ENCODE results near the gene USP31. TPM values are rescaled to one million over a fixed set of nuclear protein-coding genes. Genes with fewer than 3 reads are reported as not detected.

The USP31 gene
- 1 to 10 TPM; 4.6 to 9.0 TPM for total RNA-seq

GRCh38 chr16:23149267-23149992, at the start of gene USP31:
USP31 (minus strand) TSS chr16:23149452; CDS start chr16:23149270, 182 bp downstream.
- peaks cover 7 to 10% of the 10 kb centered on the region in 2 donors for H3K36me3 Mint-ChIP-seq
- ATAC-seq (peak; percentile 96 to 97), DNase-seq (ENCODE audit: low spot score in 2 of 2) (peak; percentile 88 to 94)
- H3K27ac Mint-ChIP-seq: peak within 1 kb of the TSS; percentile 68 to 96
- H3K9me3 Mint-ChIP-seq: no peaks in the 10 kb centered on the region

- H3K27ac Mint-ChIP-seq: no peak overlapping the region
- DNase-seq (ENCODE audit: low spot score in 2 of 2) (no peak), ATAC-seq (no peak)
- H3K36me3 Mint-ChIP-seq: no peaks in the 10 kb centered on the region
- H3K9me3 Mint-ChIP-seq: no peaks in the 10 kb centered on the region
Observed at GRCh38 chr16:23196539-23196938, 47.3 kb upstream of the USP31 start.

- Mint-ChIP-seq H3K27ac (no peak overlapping the region), H3K9me3 (no peaks in the 10 kb centered on the region), H3K36me3 (no peaks in the 10 kb centered on the region)
- DNase-seq (ENCODE audit: low spot score in 2 of 2) (no peak), ATAC-seq (no peak)
Observed at GRCh38 chr16:23195366-23195978, 46.2 kb upstream of the USP31 start.

GRCh38 chr16:23194497-23195221, 45.4 kb upstream of the USP31 start:
- Mint-ChIP-seq H3K27ac (no peak overlapping the region), H3K36me3 (no peaks in the 10 kb centered on the region), H3K9me3 (no peaks in the 10 kb centered on the region)
- DNase-seq (ENCODE audit: low spot score in 2 of 2) (no peak), ATAC-seq (no peak)

- no peak for ATAC-seq
- DNase-seq (ENCODE audit: low spot score in 2 of 2): no peak
- Mint-ChIP-seq H3K36me3 (no peaks in the 10 kb centered on the region), H3K9me3 (no peaks in the 10 kb centered on the region), H3K27ac (no peak overlapping the region)
Observed at GRCh38 chr16:23188911-23189310, 39.7 kb upstream of the USP31 start.

GRCh38 chr16:23187341-23187740, 38.1 kb upstream of the USP31 start:
- H3K27ac Mint-ChIP-seq: no peak overlapping the region
- no peaks in the 10 kb centered on the region for H3K9me3 Mint-ChIP-seq
- ATAC-seq (no peak), DNase-seq (ENCODE audit: low spot score in 2 of 2) (no peak)
- no peaks in the 10 kb centered on the region for H3K36me3 Mint-ChIP-seq

GRCh38 chr16:23186171-23186570, 36.9 kb upstream of the USP31 start:
- no peaks in the 10 kb centered on the region for H3K9me3 Mint-ChIP-seq
- ATAC-seq (no peak), DNase-seq (ENCODE audit: low spot score in 2 of 2) (no peak)
- no peak overlapping the region for H3K27ac Mint-ChIP-seq
- H3K36me3 Mint-ChIP-seq: no peaks in the 10 kb centered on the region

- H3K36me3 Mint-ChIP-seq: no peaks in the 10 kb centered on the region
- ATAC-seq (no peak), DNase-seq (ENCODE audit: low spot score in 2 of 2) (no peak)
- H3K9me3 Mint-ChIP-seq: no peaks in the 10 kb centered on the region
- no peak overlapping the region for H3K27ac Mint-ChIP-seq
Observed at GRCh38 chr16:23185656-23186055, 36.4 kb upstream of the USP31 start.

- no peak for ATAC-seq
- H3K27ac Mint-ChIP-seq: no peak overlapping the region
Observed at GRCh38 chr16:23183543-23183862, 34.3 kb upstream of the USP31 start.

GRCh38 chr16:23182679-23183542, 33.7 kb upstream of the USP31 start, which contains the start of gene SCNN1G:
SCNN1G (plus strand) TSS chr16:23182745; CDS start chr16:23186272, 3,527 bp downstream.
- no peak within 1 kb of the TSS for H3K27ac Mint-ChIP-seq
- DNase-seq (ENCODE audit: low spot score in 2 of 2): peak in 1 of 2 donors; percentile 4
- H3K36me3 Mint-ChIP-seq: no peaks in the 10 kb centered on the region
- no peaks in the 10 kb centered on the region for H3K9me3 Mint-ChIP-seq
- peak in 1 of 2 donors; percentile 48 for ATAC-seq

More at GRCh38 chr16:23183543-23183862, 34.3 kb upstream of the USP31 start:
- no peaks in the 10 kb centered on the region for H3K36me3 Mint-ChIP-seq
- H3K9me3 Mint-ChIP-seq: no peaks in the 10 kb centered on the region
- no peak for DNase-seq (ENCODE audit: low spot score in 2 of 2)

GRCh38 chr16:23182206-23182678, 33.0 kb upstream of the USP31 start:
- Mint-ChIP-seq H3K9me3 (no peaks in the 10 kb centered on the region), H3K27ac (no peak overlapping the region), H3K36me3 (no peaks in the 10 kb centered on the region)
- ATAC-seq (peak; percentile 97 to 98), DNase-seq (ENCODE audit: low spot score in 2 of 2) (peak; percentile 72 to 86)

GRCh38 chr16:23181506-23181905, 32.3 kb upstream of the USP31 start:
- Mint-ChIP-seq H3K36me3 (no peaks in the 10 kb centered on the region), H3K9me3 (no peaks in the 10 kb centered on the region), H3K27ac (no peak overlapping the region)
- DNase-seq (ENCODE audit: low spot score in 2 of 2) (no peak), ATAC-seq (no peak)

- Mint-ChIP-seq H3K9me3 (no peaks in the 10 kb centered on the region), H3K27ac (no peak overlapping the region), H3K36me3 (no peaks in the 10 kb centered on the region)
- ATAC-seq (no peak), DNase-seq (ENCODE audit: low spot score in 2 of 2) (no peak)
Observed at GRCh38 chr16:23175651-23176050, 26.4 kb upstream of the USP31 start.

GRCh38 chr16:23174622-23175021, 25.4 kb upstream of the USP31 start:
- no peak overlapping the region for H3K27ac Mint-ChIP-seq
- DNase-seq (ENCODE audit: low spot score in 2 of 2) (no peak), ATAC-seq (no peak)
- H3K9me3 Mint-ChIP-seq: no peaks in the 10 kb centered on the region
- no peaks in the 10 kb centered on the region for H3K36me3 Mint-ChIP-seq

GRCh38 chr16:23172994-23173393, 23.7 kb upstream of the USP31 start:
- no peak for DNase-seq (ENCODE audit: low spot score in 2 of 2)
- H3K9me3 Mint-ChIP-seq: no peaks in the 10 kb centered on the region
- no peak for ATAC-seq
- no peak overlapping the region for H3K27ac Mint-ChIP-seq
- no peaks in the 10 kb centered on the region for H3K36me3 Mint-ChIP-seq

- H3K9me3 Mint-ChIP-seq: no peaks in the 10 kb centered on the region
- no peaks in the 10 kb centered on the region for H3K36me3 Mint-ChIP-seq
- no peak overlapping the region for H3K27ac Mint-ChIP-seq
- DNase-seq (ENCODE audit: low spot score in 2 of 2) (no peak), ATAC-seq (no peak)
Observed at GRCh38 chr16:23172583-23172982, 23.3 kb upstream of the USP31 start.

Data from activated naive CD4-positive, alpha-beta T cell treated with anti-CD3 and anti-CD28 coated beads, Interleukin-2, amount 50 U/mL, for 72 hours (primary cell).